Measurements from ENCODE around the gene ZDHHC14. TPM values are rescaled to one million over a fixed set of nuclear protein-coding genes. Genes with fewer than 3 reads are reported as not detected.

Gene ZDHHC14
- total RNA-seq, 1 donor from 2014 or later: 14.5 TPM

- Histone ChIP-seq H3K4me1 (peaks cover 2 to 12% of the 10 kb centered on the region in 2 donors), H3K9me3 (no peaks in the 10 kb centered on the region), H3K27me3 (no peaks in the 10 kb centered on the region), H3K4me3 (no peak overlapping the region), H3K36me3 (no peaks in the 10 kb centered on the region), H3K27ac (no peak overlapping the region)
- intact Hi-C loops (cut with DNase I): loop anchor here (5.0 kb wide), 1 partner anchor 150 kb away; the partner anchor contains the start of gene ZDHHC14
- no peak for DNase-seq (ENCODE audit: low spot score in 2 of 2)
- no peak for TF ChIP-seq CTCF (IDR thresholded peaks at IDR 0.05)
Measured at GRCh38 chr6:157531986-157532365, 151.0 kb downstream of the ZDHHC14 start.

- intact Hi-C loops (cut with DNase I): loop anchor here (5.0 kb wide), 1 partner anchor 151 kb away; the partner anchor contains the start of gene ZDHHC14
- no peak for TF ChIP-seq CTCF (IDR thresholded peaks at IDR 0.05)
Measured at GRCh38 chr6:157533048-157533871, 152.3 kb downstream of the ZDHHC14 start.

GRCh38 chr6:157534134-157534871, 153.3 kb downstream of the ZDHHC14 start:
- no peak for TF ChIP-seq CTCF (IDR thresholded peaks at IDR 0.05)
- intact Hi-C loops (cut with DNase I): loop anchor here (5.0 kb wide), 1 partner anchor 152 kb away; the partner anchor contains the start of gene ZDHHC14
- H3K27ac ChIP-seq: no peak overlapping the region

More at GRCh38 chr6:157533048-157533871, 152.3 kb downstream of the ZDHHC14 start:
- no peaks in the 10 kb centered on the region for H3K36me3 ChIP-seq
- H3K27ac ChIP-seq: no peak overlapping the region
- no peaks in the 10 kb centered on the region for H3K27me3 ChIP-seq
- peaks cover 0 to 6% of the 10 kb centered on the region in 2 donors for H3K4me1 ChIP-seq
- H3K4me3 ChIP-seq: no peak overlapping the region
- no peak for DNase-seq (ENCODE audit: low spot score in 2 of 2)
- H3K9me3 ChIP-seq: no peaks in the 10 kb centered on the region

GRCh38 chr6:157534977-157535339, 154.0 kb downstream of the ZDHHC14 start:
- no peak for DNase-seq (ENCODE audit: low spot score in 2 of 2)
- no peak for TF ChIP-seq CTCF (IDR thresholded peaks at IDR 0.05)

More at GRCh38 chr6:157534134-157534871, 153.3 kb downstream of the ZDHHC14 start:
- H3K27me3 ChIP-seq: no peaks in the 10 kb centered on the region
- no peaks in the 10 kb centered on the region for H3K36me3 ChIP-seq
- H3K4me1 ChIP-seq: peaks cover 0 to 6% of the 10 kb centered on the region in 2 donors
- no peaks in the 10 kb centered on the region for H3K9me3 ChIP-seq
- no peak for DNase-seq (ENCODE audit: low spot score in 2 of 2)
- no peak overlapping the region for H3K4me3 ChIP-seq

GRCh38 chr6:157535340-157536222, 154.6 kb downstream of the ZDHHC14 start:
- no peak for TF ChIP-seq CTCF (IDR thresholded peaks at IDR 0.05)
- no peak overlapping the region for H3K27ac ChIP-seq
- no peak for DNase-seq (ENCODE audit: low spot score in 2 of 2)
- intact Hi-C loops (cut with DNase I): no loop called here
- peaks cover 0 to 6% of the 10 kb centered on the region in 2 donors for H3K4me1 ChIP-seq
- no peaks in the 10 kb centered on the region for H3K9me3 ChIP-seq
- no peak overlapping the region for H3K4me3 ChIP-seq
- no peaks in the 10 kb centered on the region for H3K27me3 ChIP-seq
- no peaks in the 10 kb centered on the region for H3K36me3 ChIP-seq

More at GRCh38 chr6:157534977-157535339, 154.0 kb downstream of the ZDHHC14 start:
- Histone ChIP-seq H3K27me3 (no peaks in the 10 kb centered on the region), H3K9me3 (no peaks in the 10 kb centered on the region), H3K4me3 (no peak overlapping the region), H3K4me1 (peaks cover 0 to 6% of the 10 kb centered on the region in 2 donors), H3K27ac (no peak overlapping the region), H3K36me3 (no peaks in the 10 kb centered on the region)
- intact Hi-C loops (cut with DNase I): loop anchor here (5.0 kb wide), 1 partner anchor 153 kb away; the partner anchor contains the start of gene ZDHHC14

Data from ascending aorta (tissue), 2 donors.